ENCODE measurements around the gene UTP4.

UTP4 gene

GRCh38 chr16:69190046-69190588 lies 57.7 kb downstream of the UTP4 start:
- Mint-ChIP-seq H3K27me3 (no peaks in the 10 kb centered on the region), H3K36me3 (ENCODE audit: low read depth) (peaks cover 11% of the 10 kb centered on the region), H3K4me3 (no peak overlapping the region), H3K9me3 (no peaks in the 10 kb centered on the region), H3K4me1 (ENCODE audit: low read depth) (peaks cover 58% of the 10 kb centered on the region), H3K27ac (no peak overlapping the region)
- DNase-seq = no peak

- peaks cover 11% of the 10 kb centered on the region for H3K36me3 Mint-ChIP-seq (ENCODE audit: low read depth)
- peaks cover 54% of the 10 kb centered on the region for H3K4me1 Mint-ChIP-seq (ENCODE audit: low read depth)
- no peak overlapping the region for H3K4me3 Mint-ChIP-seq
- no peaks in the 10 kb centered on the region for H3K9me3 Mint-ChIP-seq
- peak overlapping the region; percentile 2 for H3K27ac Mint-ChIP-seq
- DNase-seq = no peak
- no peaks in the 10 kb centered on the region for H3K27me3 Mint-ChIP-seq
Observed at GRCh38 chr16:69190598-69190997, 58.1 kb downstream of the UTP4 start.

- H3K4me3 Mint-ChIP-seq = no peak overlapping the region
- H3K27me3 Mint-ChIP-seq = no peaks in the 10 kb centered on the region
- H3K9me3 Mint-ChIP-seq = no peaks in the 10 kb centered on the region
- H3K4me1 Mint-ChIP-seq (ENCODE audit: low read depth) = peaks cover 52% of the 10 kb centered on the region
- H3K36me3 Mint-ChIP-seq (ENCODE audit: low read depth) = peaks cover 11% of the 10 kb centered on the region
- no peak overlapping the region for H3K27ac Mint-ChIP-seq
- DNase-seq = no peak
Observed at GRCh38 chr16:69191136-69191535, 58.7 kb downstream of the UTP4 start.

GRCh38 chr16:69193855-69194254 lies 61.4 kb downstream of the UTP4 start:
- DNase-seq = no peak
- Mint-ChIP-seq H3K27me3 (no peaks in the 10 kb centered on the region), H3K4me3 (no peak overlapping the region), H3K4me1 (ENCODE audit: low read depth) (peaks cover 44% of the 10 kb centered on the region), H3K27ac (no peak overlapping the region), H3K36me3 (ENCODE audit: low read depth) (peaks cover 4% of the 10 kb centered on the region), H3K9me3 (no peaks in the 10 kb centered on the region)

- Mint-ChIP-seq H3K4me1 (ENCODE audit: low read depth) (peaks cover 39% of the 10 kb centered on the region), H3K9me3 (no peaks in the 10 kb centered on the region), H3K27me3 (no peaks in the 10 kb centered on the region), H3K36me3 (ENCODE audit: low read depth) (peaks cover 4% of the 10 kb centered on the region), H3K27ac (no peak overlapping the region), H3K4me3 (no peak overlapping the region)
- DNase-seq = no peak
Observed at GRCh38 chr16:69194488-69194887, 62.0 kb downstream of the UTP4 start.

GRCh38 chr16:69195369-69196029 lies 63.0 kb downstream of the UTP4 start:
- Mint-ChIP-seq H3K27ac (no peak overlapping the region), H3K4me1 (ENCODE audit: low read depth) (peaks cover 34% of the 10 kb centered on the region), H3K27me3 (no peaks in the 10 kb centered on the region), H3K9me3 (no peaks in the 10 kb centered on the region), H3K4me3 (no peak overlapping the region), H3K36me3 (ENCODE audit: low read depth) (peaks cover 4% of the 10 kb centered on the region)
- DNase-seq = no peak

GRCh38 chr16:69197573-69197972 lies 65.1 kb downstream of the UTP4 start:
- no peaks in the 10 kb centered on the region for H3K9me3 Mint-ChIP-seq
- H3K4me3 Mint-ChIP-seq = no peak overlapping the region
- H3K27me3 Mint-ChIP-seq = no peaks in the 10 kb centered on the region
- no peaks in the 10 kb centered on the region for H3K36me3 Mint-ChIP-seq (ENCODE audit: low read depth)
- no peak overlapping the region for H3K27ac Mint-ChIP-seq
- no peak for DNase-seq
- H3K4me1 Mint-ChIP-seq (ENCODE audit: low read depth) = peaks cover 34% of the 10 kb centered on the region

- peaks cover 38% of the 10 kb centered on the region for H3K4me1 Mint-ChIP-seq (ENCODE audit: low read depth)
- H3K36me3 Mint-ChIP-seq (ENCODE audit: low read depth) = no peaks in the 10 kb centered on the region
- H3K4me3 Mint-ChIP-seq = no peak overlapping the region
- no peaks in the 10 kb centered on the region for H3K9me3 Mint-ChIP-seq
- no peak overlapping the region for H3K27ac Mint-ChIP-seq
- no peaks in the 10 kb centered on the region for H3K27me3 Mint-ChIP-seq
- DNase-seq = no peak
Observed at GRCh38 chr16:69199382-69199781, 66.9 kb downstream of the UTP4 start.

- DNase-seq = no peak
- H3K36me3 Mint-ChIP-seq (ENCODE audit: low read depth) = no peaks in the 10 kb centered on the region
- peaks cover 49% of the 10 kb centered on the region for H3K4me1 Mint-ChIP-seq (ENCODE audit: low read depth)
- no peaks in the 10 kb centered on the region for H3K27me3 Mint-ChIP-seq
- no peak overlapping the region for H3K27ac Mint-ChIP-seq
- no peak overlapping the region for H3K4me3 Mint-ChIP-seq
- no peaks in the 10 kb centered on the region for H3K9me3 Mint-ChIP-seq
Observed at GRCh38 chr16:69201291-69201690, 68.8 kb downstream of the UTP4 start.

GRCh38 chr16:69201787-69202186 lies 69.3 kb downstream of the UTP4 start:
- Mint-ChIP-seq H3K27ac (no peak overlapping the region), H3K4me1 (ENCODE audit: low read depth) (peaks cover 46% of the 10 kb centered on the region), H3K36me3 (ENCODE audit: low read depth) (no peaks in the 10 kb centered on the region), H3K4me3 (no peak overlapping the region), H3K27me3 (no peaks in the 10 kb centered on the region), H3K9me3 (no peaks in the 10 kb centered on the region)
- DNase-seq = no peak

- Mint-ChIP-seq H3K9me3 (no peaks in the 10 kb centered on the region), H3K27me3 (no peaks in the 10 kb centered on the region), H3K27ac (peak overlapping the region; percentile 86), H3K36me3 (ENCODE audit: low read depth) (no peaks in the 10 kb centered on the region), H3K4me3 (peak overlapping the region; percentile 0), H3K4me1 (ENCODE audit: low read depth) (peaks cover 38% of the 10 kb centered on the region)
- no peak for DNase-seq
Observed at GRCh38 chr16:69204172-69204571, 71.7 kb downstream of the UTP4 start.

GRCh38 chr16:69209735-69210134 lies 77.3 kb downstream of the UTP4 start:
- H3K27me3 Mint-ChIP-seq = no peaks in the 10 kb centered on the region
- H3K27ac Mint-ChIP-seq = no peak overlapping the region
- H3K4me3 Mint-ChIP-seq = no peak overlapping the region
- peaks cover 14% of the 10 kb centered on the region for H3K4me1 Mint-ChIP-seq (ENCODE audit: low read depth)
- H3K9me3 Mint-ChIP-seq = no peaks in the 10 kb centered on the region
- DNase-seq = no peak
- no peaks in the 10 kb centered on the region for H3K36me3 Mint-ChIP-seq (ENCODE audit: low read depth)

GRCh38 chr16:69217433-69217832 lies 85.0 kb downstream of the UTP4 start:
- Mint-ChIP-seq H3K9me3 (no peaks in the 10 kb centered on the region), H3K36me3 (ENCODE audit: low read depth) (no peaks in the 10 kb centered on the region), H3K4me1 (ENCODE audit: low read depth) (peaks cover 17% of the 10 kb centered on the region), H3K27ac (peak overlapping the region; percentile 37), H3K4me3 (no peak overlapping the region), H3K27me3 (no peaks in the 10 kb centered on the region)
- DNase-seq = no peak
